ENCODE measurements around the gene KHNYN. TPM values are rescaled to one million over a fixed set of nuclear protein-coding genes. Genes with fewer than 3 reads are reported as not detected.
"Not testable (repeated sequence)": the region's sequence is repeated elsewhere in the genome, so short reads cannot be mapped to it uniquely, and the experiment has no call there.

Gene KHNYN
- total RNA-seq, 4 donors from 2014 or later, result 66.0 to 147 (median 90.6) TPM

- 76 to 92% methylated on average over 4 of the region's 4 CpGs for whole genome bisulfite sequencing, 2 donors
- intact Hi-C loops (cut with DNase I; ENCODE audit: low total_unique reads), result no loop called here
- DNase-seq (ENCODE audit: low spot score in 2 of 2), result no peak
- H3K4me3 ChIP-seq (ENCODE audit: low read depth, poor library complexity, severe bottlenecking), result no peak overlapping the region
- TF ChIP-seq POLR2A (IDR thresholded peaks at IDR 0.05) (no peak), CTCF (IDR thresholded peaks at IDR 0.05) (no peak)
Observed at GRCh38 chr14:24475261-24475660, 45.5 kb downstream of the KHNYN start.

GRCh38 chr14:24479999-24480398, 50.2 kb downstream of the KHNYN start:
- DNase-seq (ENCODE audit: low spot score in 2 of 2), result not testable (repeated sequence)
- WGBS, 2 donors, result 0 to 20% methylated on average over 1 of the region's 1 CpG

GRCh38 chr14:24481622-24482324, 52.0 kb downstream of the KHNYN start:
- intact Hi-C loops (cut with DNase I; ENCODE audit: low total_unique reads), result no loop called here
- 47 to 58% methylated on average over 15 to 17 of the region's 23 CpGs for WGBS, 2 donors
- TF ChIP-seq CTCF (IDR thresholded peaks at IDR 0.05), result no peak
- TF ChIP-seq POLR2A (IDR thresholded peaks at IDR 0.05), result no peak
- no peak for DNase-seq (ENCODE audit: low spot score in 2 of 2)
- no peak overlapping the region for H3K4me3 ChIP-seq (ENCODE audit: low read depth, poor library complexity, severe bottlenecking)

More at GRCh38 chr14:24479999-24480398, 50.2 kb downstream of the KHNYN start:
- H3K4me3 ChIP-seq (ENCODE audit: low read depth, poor library complexity, severe bottlenecking); intact Hi-C loops (cut with DNase I; ENCODE audit: low total_unique reads): not testable (repeated sequence)

GRCh38 chr14:24482699-24483303, 53.0 kb downstream of the KHNYN start:
- DNase-seq (ENCODE audit: low spot score in 2 of 2); intact Hi-C loops (cut with DNase I; ENCODE audit: low total_unique reads); H3K4me3 ChIP-seq (ENCODE audit: low read depth, poor library complexity, severe bottlenecking): not testable (repeated sequence)
- WGBS, 2 donors, result 62 to 63% methylated on average over 2 of the region's 2 CpGs

GRCh38 chr14:24483604-24484252, 54.0 kb downstream of the KHNYN start:
- TF ChIP-seq POLR2A (IDR thresholded peaks at IDR 0.05) (no peak), CTCF (IDR thresholded peaks at IDR 0.05) (no peak)
- intact Hi-C loops (cut with DNase I; ENCODE audit: low total_unique reads), result no loop called here
- WGBS, 2 donors, result 51 to 55% methylated on average over 4 of the region's 4 CpGs
- H3K4me3 ChIP-seq (ENCODE audit: low read depth, poor library complexity, severe bottlenecking), result no peak overlapping the region
- no peak for DNase-seq (ENCODE audit: low spot score in 2 of 2)

Other genes starting within 250 kb of the KHNYN start
- 10 to 100 TPM; 25.1 to 40.0 (median 32.6) TPM for gene IPO4, start 241.1 kb upstream of the KHNYN start, total RNA-seq
- 10 to 100 TPM; 44.6 to 64.4 (median 52.9) TPM for gene TM9SF1, start 234.5 kb upstream of the KHNYN start, total RNA-seq
- not detected for gene TSSK4, start 224.3 kb upstream of the KHNYN start, total RNA-seq
- gene CHMP4A, start 216.5 kb upstream of the KHNYN start, total RNA-seq, result 10 to 100 TPM; 50.3 to 99.6 (median 68.1) TPM
- gene MDP1, start 213.9 kb upstream of the KHNYN start, total RNA-seq, result 10 to 100 TPM in 3 of 4 donors, 1 to 10 TPM in 1; 9.7 to 12.2 (median 10.7) TPM
- gene NEDD8, start 197.6 kb upstream of the KHNYN start, total RNA-seq, result 100 to 1,000 TPM in 3 of 4 donors, 10 to 100 TPM in 1; 68.0 to 153 (median 107) TPM
- 10 to 100 TPM; 39.0 to 57.2 (median 49.0) TPM for gene GMPR2, start 197.0 kb upstream of the KHNYN start, total RNA-seq
- gene TINF2, start 187.3 kb upstream of the KHNYN start, total RNA-seq, result 10 to 100 TPM; 52.5 to 70.9 (median 60.0) TPM
- gene TGM1, start 166.8 kb upstream of the KHNYN start, total RNA-seq, result 100 to 1,000 TPM; 160 to 283 (median 235) TPM
- 10 to 100 TPM; 35.5 to 69.4 (median 44.7) TPM for gene RABGGTA, start 158.4 kb upstream of the KHNYN start, total RNA-seq
- 100 to 1,000 TPM in 1 of 4 donors, 10 to 100 TPM in 3; 55.0 to 112 (median 90.6) TPM for gene DHRS1, start 130.2 kb upstream of the KHNYN start, total RNA-seq
- 10 to 100 TPM; 13.8 to 20.4 (median 17.6) TPM for gene NOP9, start 130.1 kb upstream of the KHNYN start, total RNA-seq
- 10 to 100 TPM; 10.6 to 29.8 (median 25.1) TPM for gene CIDEB, start 122.0 kb upstream of the KHNYN start, total RNA-seq
- 100 to 1,000 TPM in 3 of 4 donors, 10 to 100 TPM in 1; 88.1 to 173 (median 147) TPM for gene LTB4R2, start 119.8 kb upstream of the KHNYN start, total RNA-seq
- 100 to 1,000 TPM in 1 of 4 donors, 10 to 100 TPM in 3; 58.9 to 118 (median 70.9) TPM for gene LTB4R, start 118.5 kb upstream of the KHNYN start, total RNA-seq
- 10 to 100 TPM in 3 of 4 donors, 1 to 10 TPM in 1; 6.7 to 22.8 (median 16.5) TPM for gene ADCY4, start 94.9 kb upstream of the KHNYN start, total RNA-seq
- 10 to 100 TPM in 1 of 4 donors, 1 to 10 TPM in 3; 6.3 to 18.0 (median 7.2) TPM for gene RIPK3, start 90.0 kb upstream of the KHNYN start, total RNA-seq
- 10 to 100 TPM in 3 of 4 donors, 1 to 10 TPM in 1; 8.3 to 26.1 (median 14.0) TPM for gene NFATC4, start 61.8 kb upstream of the KHNYN start, total RNA-seq
- gene NYNRIN, start 31.0 kb upstream of the KHNYN start, total RNA-seq, result 10 to 100 TPM; 17.7 to 37.8 (median 23.5) TPM
- 1 to 10 TPM in 2 of 4 donors, under 1 TPM in 2; 0.76 to 1.4 (median 1.1) TPM for gene CBLN3, start 286 bp upstream of the KHNYN start, total RNA-seq
- 10 to 100 TPM; 21.0 to 39.1 (median 30.2) TPM for gene SDR39U1, start 12.8 kb downstream of the KHNYN start, total RNA-seq
- 1 to 10 TPM in 2 of 4 donors, under 1 TPM in 1, not detected in 1; 0.63 to 2.2 (median 1.2) TPM for gene CMA1, start 78.3 kb downstream of the KHNYN start, total RNA-seq
- 10 to 100 TPM in 1 of 4 donors, 1 to 10 TPM in 1, under 1 TPM in 2; 0.27 to 10.5 (median 1.5) TPM for gene CTSG, start 146.3 kb downstream of the KHNYN start, total RNA-seq
- gene GZMH, start 179.7 kb downstream of the KHNYN start, total RNA-seq, result not detected
- gene GZMB, start 204.2 kb downstream of the KHNYN start, total RNA-seq, result 1 to 10 TPM in 1 of 4 donors, under 1 TPM in 1, not detected in 2; 0.75 to 1.0 TPM

All from lower leg skin (tissue), 4 donors.